A673 (cell line): ENCODE results near the gene CSF2RB.

ENCODE experiments used
- CTCF ChIP-seq: fragments of 300-800, 200-600 bp; sonication (generic); conservative IDR thresholded peaks from 2 replicates; pipeline ENCODE4 v1.5.1; 2017; ENCODE audit warnings: low read depth, mild to moderate bottlenecking, antibody characterized with exemption, low read length, moderate library complexity, mixed read lengths
- EZH2 ChIP-seq: fragments of 200-600 bp; sonication (generic); IDR thresholded peaks from 2 replicates; pipeline ENCODE4 v1.6.1; 2017; ENCODE audit warnings: borderline replicate concordance, low read depth, mild to moderate bottlenecking, mixed read lengths, antibody characterized with exemption, low read length; ENCODE audit not compliant: poor library complexity, severe bottlenecking

GRCh38 chr22:36874309-36874696, 39.1 kb upstream of the CSF2RB start:
- no peak for TF ChIP-seq EZH2
- no peak for TF ChIP-seq CTCF
